ENCODE data around the gene NCKAP5L. TPM values are rescaled to one million over a fixed set of nuclear protein-coding genes. Genes with fewer than 3 reads are reported as not detected.

NCKAP5L gene
- total and polyA plus RNA-seq, 2 experiments from 2014 or later: 10.2 to 37.0 TPM

GRCh38 chr12:49794021-49794420, 34.2 kb downstream of the NCKAP5L start:
- no peak overlapping the region for H3K4me3 Mint-ChIP-seq
- no peak for TF ChIP-seq CREB1 (CRISPR knock-in tag; IDR thresholded peaks at IDR 0.05; ENCODE audit: low read depth)
- TF ChIP-seq STAT1 (IDR thresholded peaks at IDR 0.05; ENCODE audit: unreplicated experiment): no peak
- TF ChIP-seq POLR2AphosphoS5 (IDR thresholded peaks at IDR 0.05; ENCODE audit: low read depth): no peak
- TF ChIP-seq JUNB (IDR thresholded peaks at IDR 0.05; ENCODE audit: unreplicated experiment): no peak
- TF ChIP-seq ETS1 (IDR thresholded peaks at IDR 0.05): no peak
- no peak for TF ChIP-seq ZNF114 (CRISPR knock-in tag; IDR thresholded peaks at IDR 0.05)
- no peak for TF ChIP-seq NANOG (IDR thresholded peaks at IDR 0.05; ENCODE audit: borderline replicate concordance)
- no peak for TF ChIP-seq REST (IDR thresholded peaks at IDR 0.05; ENCODE audit: unreplicated experiment)
- no peak for TF ChIP-seq ZNF331 (CRISPR knock-in tag; IDR thresholded peaks at IDR 0.05; ENCODE audit: low read depth)
- no peak for TF ChIP-seq EZH2 (IDR thresholded peaks at IDR 0.05; ENCODE audit: low read depth, unreplicated experiment)
- no peak for TF ChIP-seq ZNF462 (CRISPR knock-in tag; IDR thresholded peaks at IDR 0.05)
- TF ChIP-seq CTCF (conservative IDR thresholded peaks at IDR 0.05; ENCODE audit: low read depth in 2 of 2): no peak
- no peak for TF ChIP-seq EZH2phosphoT487 (IDR thresholded peaks at IDR 0.05; ENCODE audit: unreplicated experiment)
- peaks cover 12% of the 10 kb centered on the region for H3K27me3 Mint-ChIP-seq (ENCODE audit: insufficient read depth, low read depth, poor library complexity)
- Histone ChIP-seq H2AFZ (no peak overlapping the region), H3K9me2 (ENCODE audit: insufficient read depth) (no peaks in the 10 kb centered on the region), H3K79me2 (replicated peaks; ENCODE audit: insufficient read depth) (no peaks in the 10 kb centered on the region), H3K4me1 (ENCODE audit: insufficient read depth) (peaks cover 9% of the 10 kb centered on the region; the same call in 1 of the 2 replicates), H3K36me3 (ENCODE audit: insufficient read depth) (no peaks in the 10 kb centered on the region), H3K4me2 (no peak overlapping the region), H3K4me3 (no peak overlapping the region), H3K27ac (ENCODE audit: low read depth) (no peak overlapping the region), H3K27me3 (ENCODE audit: insufficient read depth) (no peaks in the 10 kb centered on the region), H4K20me1 (replicated peaks; ENCODE audit: insufficient read depth) (0 out of 2 replicates have a peak, but pooled peaks cover 3% of the 10 kb centered on the region), H3F3A (replicated peaks; ENCODE audit: low read depth) (no peaks in the 10 kb centered on the region)
- no peak overlapping the region for H3K27ac Mint-ChIP-seq
- H3K36me3 Mint-ChIP-seq (ENCODE audit: low read depth): peaks cover 7% of the 10 kb centered on the region; the same call in 2 of the 3 replicates
- H3K4me1 Mint-ChIP-seq: peaks cover 19% of the 10 kb centered on the region
- no peaks in the 10 kb centered on the region for H3K9me3 Mint-ChIP-seq
- ATAC-seq (no peak), DNase-seq (ENCODE audit: low spot score) (no peak)

Data from GM23338 (cell line).